ENCODE results near the gene NAA30.
"Not testable (repeated sequence)": the region's sequence is repeated elsewhere in the genome, so short reads cannot be mapped to it uniquely, and the experiment has no call there.

Gene NAA30

DNA sequence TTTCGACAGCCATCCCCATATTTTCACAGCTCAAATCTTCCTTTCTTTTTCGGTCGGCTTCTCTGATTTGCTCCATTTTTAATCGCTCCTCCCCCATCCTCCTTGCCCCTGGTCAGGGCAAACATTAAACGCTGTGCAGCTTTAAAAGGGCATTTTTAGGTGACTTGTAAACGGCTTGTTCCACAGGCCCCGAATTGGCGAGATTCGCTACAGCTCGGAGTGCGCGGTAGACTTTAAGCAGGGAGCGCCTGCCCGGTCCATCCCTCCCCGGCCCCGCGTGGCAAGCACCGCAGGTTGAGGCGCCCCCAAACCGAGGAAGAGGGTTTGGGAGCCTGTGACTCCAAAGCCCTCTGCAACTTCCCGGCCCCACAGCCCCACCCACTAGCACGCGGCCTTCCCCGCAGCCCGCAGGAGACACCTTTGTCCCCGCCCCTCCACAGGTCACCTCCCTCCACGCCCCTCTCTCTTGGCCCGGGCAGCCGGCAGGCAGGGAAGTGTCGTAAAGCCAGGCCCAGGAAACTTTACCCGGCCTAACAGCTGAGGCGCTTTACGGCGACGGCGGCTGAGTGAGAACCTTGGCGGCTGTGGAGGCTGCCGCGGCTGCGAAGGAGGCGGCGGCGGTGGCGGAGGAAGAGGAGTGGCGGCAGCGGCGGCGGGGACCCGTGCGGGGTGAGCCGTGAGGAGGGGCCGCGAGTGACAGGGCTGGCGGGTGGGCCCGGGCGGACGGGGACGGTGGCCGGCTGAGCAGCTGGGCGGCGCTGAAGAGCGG is at the start of gene NAA30:
Gene NAA30 (plus strand): TSS at position 550 of the 769 bp plus-strand sequence. CDS start 372 bp downstream, outside the sequence.
- peak; percentile 95 for DNase-seq (ENCODE audit: low spot score)

GRCh38 chr14:57343545-57344297 is 46.7 kb upstream of the NAA30 start:
- DNase-seq (ENCODE audit: low spot score): not testable (repeated sequence)

DNA sequence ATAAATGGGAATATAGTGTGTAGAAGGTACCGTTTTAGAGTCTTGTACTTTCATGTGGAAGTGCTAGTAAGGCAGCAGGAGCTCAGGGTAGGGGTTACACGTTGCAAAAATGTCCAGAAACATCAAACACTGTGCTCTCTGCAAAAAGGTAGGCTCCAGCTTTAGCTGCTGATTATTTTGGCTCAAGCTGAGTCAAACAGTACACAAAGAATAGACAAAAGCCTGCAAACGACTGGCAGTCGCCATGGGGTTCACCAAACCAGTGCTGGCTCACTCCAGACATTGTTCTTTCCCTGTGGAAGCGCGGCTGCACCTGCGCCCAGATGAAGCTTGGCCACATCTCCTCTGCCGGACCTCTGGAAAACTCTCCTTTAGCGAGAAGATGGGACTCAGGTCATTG is 45.3 kb upstream of the NAA30 start:
- DNase-seq (ENCODE audit: low spot score): no peak

GRCh38 chr14:57346741-57347140 is 43.6 kb upstream of the NAA30 start:
- no peak for DNase-seq (ENCODE audit: low spot score)

DNA sequence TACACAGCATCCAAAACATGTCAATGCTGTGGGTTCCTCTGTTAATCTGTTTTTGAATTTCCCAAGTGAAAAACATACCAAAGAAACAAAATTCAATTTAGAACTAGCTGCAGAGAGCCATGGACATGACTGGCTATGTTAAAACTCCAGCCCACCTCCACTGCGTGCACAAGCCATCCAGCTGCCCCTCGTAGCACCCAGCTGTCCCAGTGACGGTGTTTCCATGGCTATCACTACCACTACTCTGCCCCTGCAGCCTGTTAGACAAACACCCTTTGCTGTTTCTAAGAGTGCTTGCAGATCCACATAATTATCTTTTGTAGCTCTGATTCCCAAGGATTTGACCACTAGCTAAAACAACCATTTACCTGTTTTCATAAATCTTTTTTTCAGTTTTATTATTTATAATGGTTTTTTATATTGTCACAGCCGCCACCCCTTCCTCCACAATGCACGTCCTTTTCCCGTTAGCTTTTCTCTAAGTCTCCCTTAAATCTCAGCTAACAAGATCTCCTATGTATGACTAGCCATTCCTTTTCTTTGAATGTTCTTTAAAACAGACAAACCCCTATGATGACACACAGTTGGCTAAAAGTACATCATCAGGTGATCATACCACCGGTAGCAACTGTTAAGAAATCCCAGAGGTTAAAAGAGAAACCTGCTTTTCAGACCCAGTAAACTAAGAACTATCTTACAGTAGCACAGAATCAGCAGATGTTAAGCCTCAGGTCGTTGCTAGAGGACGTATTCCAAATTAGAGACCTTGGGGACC is 37.8 kb upstream of the NAA30 start:
- no peak for DNase-seq (ENCODE audit: low spot score)

DNA sequence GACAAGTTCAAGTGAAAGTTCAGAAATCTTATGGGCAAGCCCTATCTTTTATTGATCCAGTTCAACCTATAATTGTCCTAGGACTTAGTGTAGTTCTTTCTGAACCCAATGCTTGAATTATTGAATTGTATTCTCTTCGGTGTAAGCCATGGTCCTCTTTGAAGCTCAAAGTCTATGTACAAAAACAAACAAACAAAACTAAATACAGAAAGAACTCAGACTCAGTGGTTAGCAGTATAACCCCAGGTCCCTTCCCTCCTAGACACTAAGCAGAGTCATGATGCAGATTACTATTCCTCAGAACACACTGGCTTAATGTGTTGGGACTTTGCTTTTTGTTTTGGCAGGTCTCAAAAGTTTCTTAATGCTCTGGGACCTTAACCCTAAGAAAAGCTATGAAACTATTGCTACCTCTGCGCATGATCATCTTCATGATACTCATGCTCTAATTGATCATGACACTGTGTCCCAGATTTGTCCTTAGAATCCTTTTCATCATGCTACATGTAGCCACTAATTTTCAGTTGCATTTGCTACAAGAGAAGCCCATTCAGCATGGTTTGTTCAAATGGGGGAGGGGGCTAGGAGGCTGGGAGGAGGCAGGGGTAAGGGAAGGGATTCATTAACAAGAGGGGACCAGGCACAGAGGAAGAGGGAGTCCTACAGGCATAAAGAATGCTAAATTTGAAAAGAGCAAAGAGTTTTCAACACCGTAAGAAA is 35.1 kb upstream of the NAA30 start:
- no peak for DNase-seq (ENCODE audit: low spot score)

DNA sequence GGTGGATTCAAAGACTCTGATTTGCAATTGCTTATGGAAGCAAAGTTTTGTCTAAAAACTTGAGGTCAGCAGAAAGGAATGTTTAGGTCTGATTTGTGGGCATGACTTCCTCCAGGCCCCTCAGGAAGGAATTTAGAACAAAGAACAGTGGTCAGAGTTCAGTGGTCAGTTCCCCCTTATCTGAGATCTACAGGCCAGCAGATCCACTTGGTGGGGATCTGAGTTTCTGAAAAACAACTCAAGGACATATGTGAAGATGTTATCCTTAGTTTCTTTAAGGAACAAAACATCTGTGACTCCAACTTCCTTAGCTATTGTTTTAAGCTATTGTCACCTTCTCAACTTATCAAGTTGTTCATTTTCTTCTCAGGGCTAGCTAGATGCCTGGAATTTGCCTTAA is 28.0 kb upstream of the NAA30 start:
- DNase-seq (ENCODE audit: low spot score): no peak

DNA sequence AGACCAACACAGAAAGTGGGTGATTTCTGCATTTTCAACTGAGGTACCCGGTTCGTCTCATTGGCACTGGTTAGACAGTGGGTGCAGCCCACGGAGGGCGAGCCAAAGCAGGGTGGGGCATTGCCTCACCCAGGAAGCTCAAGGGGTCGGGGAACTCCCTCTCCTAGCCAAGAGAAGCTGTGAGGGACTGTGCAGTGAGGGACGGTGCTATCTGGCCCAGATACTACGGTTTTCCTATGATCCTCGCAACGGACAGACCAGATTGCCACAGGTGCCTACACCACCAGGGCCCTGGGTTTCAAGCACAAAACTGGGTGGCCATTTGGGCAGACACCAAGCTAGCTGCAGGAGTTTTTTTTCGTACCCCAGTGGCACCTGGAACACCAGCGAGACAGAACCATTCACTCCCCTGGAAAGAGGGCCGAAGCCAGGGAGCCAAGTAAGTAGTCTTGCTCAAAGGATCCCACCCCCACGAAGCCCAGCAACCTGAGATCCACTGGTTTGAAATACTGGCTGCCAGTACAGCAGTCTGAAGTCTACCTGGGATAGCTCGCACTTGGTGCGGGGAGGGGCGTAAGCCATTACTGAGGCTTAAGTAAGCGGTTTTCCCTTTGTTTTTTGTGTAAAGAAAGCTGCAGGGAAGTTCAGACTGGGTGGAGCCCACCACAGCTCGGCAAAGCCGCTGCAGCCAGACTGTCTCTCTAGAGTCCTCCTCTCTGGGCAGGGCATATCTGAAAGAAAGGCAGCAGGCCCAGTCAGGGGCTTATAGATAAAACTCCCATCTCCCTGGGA is 25.5 kb upstream of the NAA30 start:
- DNase-seq (ENCODE audit: low spot score): peak; percentile 58

DNA sequence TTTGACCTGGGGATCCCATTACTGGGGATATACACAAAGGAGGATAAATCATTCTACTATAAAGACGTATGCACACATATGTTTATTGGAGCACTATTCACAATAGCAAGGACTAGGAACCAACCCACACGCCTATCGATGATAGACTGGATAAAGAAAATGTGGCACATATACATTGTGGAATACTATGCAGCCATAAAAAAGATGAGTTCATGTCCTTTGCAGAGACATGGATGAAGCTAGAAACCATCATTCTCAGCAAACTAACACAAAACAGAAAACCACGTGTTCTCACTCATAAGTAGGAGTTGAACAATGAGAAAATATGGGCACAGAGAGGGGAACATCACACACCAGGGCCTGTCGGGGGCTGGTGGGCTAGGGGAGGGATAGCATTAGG is 20.2 kb upstream of the NAA30 start:
- DNase-seq (ENCODE audit: low spot score): not testable (repeated sequence)

- no peak for DNase-seq (ENCODE audit: low spot score)
Measured at GRCh38 chr14:57371013-57371412, 19.4 kb upstream of the NAA30 start.

- DNase-seq (ENCODE audit: low spot score): no peak
Measured at GRCh38 chr14:57375156-57375555, 15.2 kb upstream of the NAA30 start.

- DNase-seq (ENCODE audit: low spot score): no peak
Measured at GRCh38 chr14:57378661-57379060, 11.7 kb upstream of the NAA30 start.

DNA sequence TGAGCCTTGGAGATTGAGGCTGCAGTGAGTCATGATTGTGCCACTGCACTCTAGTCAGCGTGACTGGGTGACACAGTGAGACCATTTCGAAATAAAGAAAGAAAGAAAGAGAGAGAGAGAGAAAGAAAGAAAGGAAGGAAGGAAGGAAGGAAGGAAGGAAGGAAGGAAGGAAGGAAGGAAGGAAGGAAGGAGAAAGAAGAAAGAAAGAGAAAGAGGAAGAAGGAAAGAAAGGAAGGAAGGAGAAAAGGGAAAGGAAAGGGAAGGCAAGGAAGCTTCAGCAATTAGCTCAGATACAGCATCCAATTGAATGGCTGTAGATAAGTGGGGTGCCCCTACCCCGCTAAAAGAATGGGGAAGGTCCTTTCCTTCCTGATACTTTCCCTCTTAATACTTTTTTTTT is 9.5 kb upstream of the NAA30 start:
- DNase-seq (ENCODE audit: low spot score): no peak

- DNase-seq (ENCODE audit: low spot score): no peak
Measured at GRCh38 chr14:57382283-57382682, 8.1 kb upstream of the NAA30 start.

GRCh38 chr14:57383125-57383745 is 7.2 kb upstream of the NAA30 start:
- DNase-seq (ENCODE audit: low spot score): no peak

DNA sequence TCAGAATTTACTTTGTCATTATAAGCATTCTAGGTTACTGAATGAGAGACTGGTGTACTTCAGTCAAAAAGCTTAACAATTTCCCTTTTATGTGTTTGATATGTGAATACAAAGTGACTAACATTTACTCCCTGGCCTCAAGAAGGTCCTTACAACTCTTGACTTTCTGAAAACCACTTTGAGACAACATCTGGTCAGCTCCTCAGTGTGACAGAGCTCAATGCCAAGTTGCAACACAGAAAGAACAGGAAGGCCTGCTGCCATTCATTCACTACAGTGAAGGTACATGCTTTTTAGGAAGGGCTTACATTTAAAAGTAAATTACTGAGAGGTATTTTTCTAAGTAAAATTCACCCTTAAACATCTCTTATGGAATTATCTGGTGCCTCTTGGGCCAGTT is 2.3 kb upstream of the NAA30 start:
- DNase-seq (ENCODE audit: low spot score): no peak

DNA sequence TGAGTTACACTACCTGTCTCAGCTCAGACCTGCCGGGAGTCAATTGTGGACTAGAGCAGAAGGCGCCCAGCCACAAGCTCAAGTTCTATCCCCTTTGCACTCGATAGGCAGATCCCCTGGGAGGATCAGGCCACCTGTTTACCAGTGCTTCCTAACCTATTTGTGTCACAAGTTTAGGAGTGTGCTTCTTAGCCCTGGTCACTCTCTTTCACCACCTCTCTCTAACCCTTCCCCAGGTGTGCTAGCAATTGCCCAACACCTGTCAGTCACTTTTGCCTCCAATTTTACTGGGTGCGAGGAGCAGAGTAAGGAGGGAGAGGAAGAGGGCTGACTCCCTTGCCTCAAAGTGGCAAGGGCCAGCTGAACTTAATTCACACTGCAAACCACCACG is 745 bp upstream of the NAA30 start:
- DNase-seq (ENCODE audit: low spot score): peak; percentile 49

DNA sequence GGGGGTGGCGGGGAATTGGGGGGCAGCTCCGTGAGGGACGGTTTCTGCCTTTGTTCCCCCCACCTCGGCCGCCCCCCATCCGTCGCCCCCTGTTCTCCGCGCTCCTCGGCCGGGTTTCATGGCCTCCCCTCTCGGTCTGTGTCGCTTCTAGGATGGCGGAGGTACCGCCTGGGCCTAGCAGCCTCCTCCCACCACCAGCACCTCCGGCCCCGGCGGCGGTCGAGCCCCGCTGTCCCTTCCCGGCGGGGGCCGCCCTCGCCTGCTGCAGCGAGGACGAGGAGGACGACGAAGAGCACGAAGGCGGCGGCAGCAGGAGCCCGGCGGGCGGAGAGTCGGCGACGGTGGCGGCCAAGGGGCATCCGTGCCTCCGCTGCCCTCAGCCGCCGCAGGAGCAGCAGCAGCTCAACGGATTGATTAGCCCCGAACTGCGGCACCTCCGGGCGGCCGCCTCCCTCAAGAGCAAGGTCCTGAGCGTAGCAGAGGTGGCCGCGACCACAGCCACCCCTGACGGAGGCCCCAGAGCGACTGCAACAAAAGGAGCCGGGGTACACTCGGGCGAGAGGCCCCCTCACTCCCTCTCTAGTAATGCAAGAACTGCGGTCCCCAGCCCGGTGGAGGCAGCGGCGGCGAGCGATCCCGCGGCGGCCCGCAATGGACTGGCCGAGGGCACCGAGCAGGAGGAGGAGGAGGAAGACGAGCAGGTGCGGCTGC is 575 bp downstream of the NAA30 start:
- peak; percentile 68 for DNase-seq (ENCODE audit: low spot score)

GRCh38 chr14:57391517-57392195 is 1.3 kb downstream of the NAA30 start:
- no peak for DNase-seq (ENCODE audit: low spot score)

DNA sequence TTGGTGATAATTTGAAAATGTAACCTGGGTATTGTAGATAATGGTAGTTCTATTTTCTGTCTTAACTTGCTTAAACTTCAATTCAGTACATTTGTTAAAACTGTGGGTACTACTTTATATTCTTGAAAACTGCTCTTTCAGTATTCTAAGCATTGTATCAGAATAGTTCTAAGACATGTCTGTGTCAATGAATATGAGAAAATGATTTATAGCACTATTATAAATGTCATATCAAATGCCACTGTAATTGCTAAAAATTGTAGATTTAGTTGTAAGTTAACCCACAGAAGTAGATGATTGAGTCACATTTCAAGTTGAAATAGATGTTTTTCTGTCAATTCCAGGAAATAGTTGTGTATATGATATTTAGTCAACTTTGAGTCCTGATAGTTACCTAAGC is 2.4 kb downstream of the NAA30 start:
- no peak for DNase-seq (ENCODE audit: low spot score)

Measured in ecto neural progenitor cell (in vitro differentiated cells).